Spleen (tissue), 11 donors: ENCODE measurements around the gene SYCN. TPM values are rescaled to one million over a fixed set of nuclear protein-coding genes. Genes with fewer than 3 reads are reported as not detected.

ENCODE experiments used
- DNase-seq: peaks from one replicate; pipeline ENCODE4 v3.0.0-alpha.2; 2020
- H3K27ac ChIP-seq, 8 donors: fragments of 200-600 bp; sonication (generic) in 7 of 8; 1 replicate in 4 of 8; 2 replicates in 4 of 8; pipeline versions ENCODE4 v1.5.0 to v1.8.0; 2016 to 2021; ENCODE audit warnings: inconsistent platforms in 4 of 8, mild to moderate bottlenecking in 4 of 8, moderate library complexity in 1 of 8
- H3K27me3 ChIP-seq, 7 donors: fragments of 200-600 bp; sonication (generic) in 6 of 7; replicated peaks in 1 of 7; 1 replicate in 4 of 7; 2 replicates in 3 of 7; pipeline versions ENCODE4 v1.5.0 to v1.8.0; 2016 to 2021; ENCODE audit warnings: inconsistent platforms in 3 of 7, mild to moderate bottlenecking in 1 of 7
- H3K36me3 ChIP-seq, 6 donors: fragments of 200-600 bp; sonication (generic) in 5 of 6; 1 replicate in 4 of 6; 2 replicates in 2 of 6; pipeline versions ENCODE4 v1.5.0 to v1.8.0; 2016 to 2021; ENCODE audit warnings: inconsistent platforms in 2 of 6
- H3K4me1 ChIP-seq, 6 donors: fragments of 200-600 bp; sonication (generic) in 5 of 6; 1 replicate in 3 of 6; 2 replicates in 3 of 6; pipeline versions ENCODE4 v1.5.0 to v1.8.0; 2016 to 2021; ENCODE audit warnings: inconsistent platforms in 3 of 6
- H3K4me3 ChIP-seq, 8 donors: fragments of 200-600 bp; sonication (generic) in 7 of 8; 1 replicate in 4 of 8; 2 replicates in 4 of 8; pipeline versions ENCODE4 v1.5.0 to v1.8.0; 2016 to 2021; ENCODE audit warnings: inconsistent platforms in 4 of 8, mild to moderate bottlenecking in 4 of 8, moderate library complexity in 2 of 8
- H3K9me3 ChIP-seq, 8 donors: fragments of 200-600 bp; sonication (generic) in 7 of 8; 1 replicate in 4 of 8; 2 replicates in 4 of 8; pipeline versions ENCODE4 v1.5.0 to v1.8.0; 2016 to 2021; ENCODE audit warnings: inconsistent platforms in 4 of 8
- CTCF ChIP-seq, 11 experiments: fragments of 200-600 bp in 7 of 11; fragments of 450-650 bp in 4 of 11; sonication (generic) in 4 of 11; IDR thresholded peaks in 8 of 11; conservative IDR thresholded peaks in 3 of 11; 1 replicate in 7 of 11; 2 replicates in 4 of 11; pipeline versions ENCODE4 v1.4.0 to v1.8.0; 2016 to 2021; ENCODE audit warnings: antibody characterized with exemption in 11 of 11, inconsistent platforms in 4 of 11, mild to moderate bottlenecking in 1 of 11
- POLR2A ChIP-seq, 3 donors: fragments of 450-650 bp; IDR thresholded peaks; one replicate each; pipeline ENCODE4 v1.5.1; 2017; ENCODE audit warnings: antibody characterized with exemption in 3 of 3, mild to moderate bottlenecking in 1 of 3
- POLR2AphosphoS5 ChIP-seq, 3 donors: sonication (generic); formaldehyde crosslinking; IDR thresholded peaks; one replicate each; pipeline ENCODE4 v1.5.1; 2017; ENCODE audit warnings: antibody characterized with exemption in 3 of 3
- WGBS, 5 donors: extraction: QIAGEN DNeasy Blood & Tissue Kit in 3 of 5; methylation state at CpG; one replicate each; pipeline versions ENCODE4 v1.1.5 to v1.1.7; 2013 to 2018; 5-methylcytosine and 5-hydroxymethylcytosine counted together
- intact Hi-C: fragments of 100-400 bp; cut with DNase I; formaldehyde crosslinking; loops from one replicate; pipeline ENCODE4 v1.15.0; 2023; ENCODE audit warnings: low total_unique reads
- polyA plus RNA-seq, 3 donors: library from polyadenylated mRNA; stranded (reverse); fragments of 200-250 nt; gene quantifications; one replicate each; pipeline ENCODE4 v1.2.1, GENCODE V29; 2013
- total RNA-seq, 7 donors: library from RNA; depleted of rRNA in 3 of 7; stranded (reverse); fragments of >200 nt in 3 of 7; fragmentation: NEBNext Ultra II Directional in 4 of 7; extraction: Animal tissue kit (Norgen Biotek cat#: 25700) in 4 of 7; gene quantifications; one replicate each; pipeline versions ENCODE4 v1.1.0 to v1.2.1, GENCODE V29; 2016 to 2021
- donor health status: healthy with polysubstance abuse.
- donor health status: DM: no; HTN: no; CAD: no; lungs with moderate emphysema.
- donor health status: DM: no; HTN: no; CAD: no.
- donor health status: Bipolar disorder and iron deficiency.
- donor health status: healthy.
- donor health status: DM: no; HTN: no; CAD: no.
- donor health status: DM: yes; HTN: yes; CAD: no.

The SYCN gene
- total and polyA plus RNA-seq, 10 donors, result not detected

GRCh38 chr19:39155741-39156140 lies 48.3 kb downstream of the SYCN start:
- Histone ChIP-seq H3K4me1 (peaks cover 5 to 79% (median 34%) of the 10 kb centered on the region in 6 donors), H3K4me3 (no peak overlapping the region), H3K27ac (no peak overlapping the region), H3K36me3 (peaks cover 0 to 21% (median 0%) of the 10 kb centered on the region in 6 donors), H3K27me3 (no peaks in the 10 kb centered on the region), H3K9me3 (no peaks in the 10 kb centered on the region)
- intact Hi-C loops, result no loop called here
- WGBS, 5 donors, result 83 to 89% (median 87%) methylated on average over 15 of the region's 15 CpGs
- no peak for DNase-seq
- no peak for TF ChIP-seq POLR2A (IDR thresholded peaks at IDR 0.05)
- TF ChIP-seq POLR2AphosphoS5 (IDR thresholded peaks at IDR 0.05), result no peak
- no peak for TF ChIP-seq CTCF (IDR thresholded peaks at IDR 0.05 in 8 of 11, conservative IDR thresholded peaks at IDR 0.05 in 3 of 11)

GRCh38 chr19:39155114-39155700 lies 48.9 kb downstream of the SYCN start:
- 80 to 94% (median 86%) methylated on average over 8 to 11 of the region's 11 CpGs for WGBS, 5 donors
- Histone ChIP-seq H3K9me3 (no peaks in the 10 kb centered on the region), H3K4me3 (no peak overlapping the region), H3K27me3 (no peaks in the 10 kb centered on the region), H3K4me1 (peaks cover 5 to 75% (median 30%) of the 10 kb centered on the region in 6 donors), H3K36me3 (peaks cover 0 to 21% (median 0%) of the 10 kb centered on the region in 6 donors), H3K27ac (no peak overlapping the region)
- no peak for TF ChIP-seq POLR2AphosphoS5 (IDR thresholded peaks at IDR 0.05)
- no peak for TF ChIP-seq POLR2A (IDR thresholded peaks at IDR 0.05)
- no peak for TF ChIP-seq CTCF (IDR thresholded peaks at IDR 0.05 in 8 of 11, conservative IDR thresholded peaks at IDR 0.05 in 3 of 11)
- intact Hi-C loops, result no loop called here
- no peak for DNase-seq

GRCh38 chr19:39154629-39155100 lies 49.4 kb downstream of the SYCN start:
- H3K9me3 ChIP-seq, result no peaks in the 10 kb centered on the region
- DNase-seq, result no peak
- intact Hi-C loops, result no loop called here
- H3K36me3 ChIP-seq, result peaks cover 0 to 17% (median 0%) of the 10 kb centered on the region in 6 donors
- TF ChIP-seq CTCF (IDR thresholded peaks at IDR 0.05 in 8 of 11, conservative IDR thresholded peaks at IDR 0.05 in 3 of 11) (no peak), POLR2A (IDR thresholded peaks at IDR 0.05) (no peak), POLR2AphosphoS5 (IDR thresholded peaks at IDR 0.05) (no peak)
- H3K27me3 ChIP-seq, result no peaks in the 10 kb centered on the region
- H3K4me1 ChIP-seq, result peaks cover under 1 to 70% (median 25%) of the 10 kb centered on the region in 6 donors
- WGBS, 5 donors, result 72 to 80% (median 73%) methylated on average over 6 to 11 of the region's 11 CpGs
- H3K27ac ChIP-seq, result no peak overlapping the region
- no peak overlapping the region for H3K4me3 ChIP-seq

GRCh38 chr19:39154100-39154628 lies 49.9 kb downstream of the SYCN start:
- intact Hi-C loops, result no loop called here
- TF ChIP-seq POLR2AphosphoS5 (IDR thresholded peaks at IDR 0.05) (no peak), CTCF (IDR thresholded peaks at IDR 0.05 in 8 of 11, conservative IDR thresholded peaks at IDR 0.05 in 3 of 11) (no peak), POLR2A (IDR thresholded peaks at IDR 0.05) (no peak)
- Histone ChIP-seq H3K4me1 (peaks cover 0 to 65% (median 20%) of the 10 kb centered on the region in 6 donors), H3K27ac (no peak overlapping the region), H3K27me3 (no peaks in the 10 kb centered on the region), H3K4me3 (no peak overlapping the region), H3K36me3 (peaks cover 0 to 14% (median 0%) of the 10 kb centered on the region in 6 donors), H3K9me3 (no peaks in the 10 kb centered on the region)
- WGBS, 5 donors, result 84 to 89% (median 86%) methylated on average over 13 of the region's 13 CpGs
- no peak for DNase-seq
